Vein endothelial cell (primary cell): ENCODE results near the gene THBS2. TPM values are rescaled to one million over a fixed set of nuclear protein-coding genes. Genes with fewer than 3 reads are reported as not detected.

Experiments
- total RNA-seq: library from RNA; depleted of rRNA; stranded (reverse); fragments of >200 nt; gene quantifications from 2 replicates; pipeline ENCODE4 v1.2.3, GENCODE V29; 2012

The THBS2 gene
- 1.1 and 2.0 TPM in 2 replicates for total RNA-seq

GRCh38 chr6:169253337-169254238 is at the start of gene THBS2:
THBS2 (minus strand) TSS chr6:169253846; CDS start chr6:169250784, 3,062 bp downstream.

